Ovary (tissue), 9 donors: ENCODE data around the gene BICDL1. TPM values are rescaled to one million over a fixed set of nuclear protein-coding genes. Genes with fewer than 3 reads are reported as not detected.
"Not testable (repeated sequence)": the region's sequence is repeated elsewhere in the genome, so short reads cannot be mapped to it uniquely, and the experiment has no call there.

ENCODE experiments used
- DNase-seq, 5 donors: peaks; one replicate each; pipeline ENCODE4 v3.0.0-alpha.2; 2019 to 2020
- H3K27ac ChIP-seq, 2 donors: fragments of 200-600 bp; one replicate each; pipeline versions ENCODE4 v1.5.1 to v1.8.0; 2019 to 2022
- H3K27me3 ChIP-seq: fragments of 200-600 bp; one replicate; pipeline ENCODE4 v1.8.0; 2022
- H3K36me3 ChIP-seq: fragments of 200-600 bp; sonication (generic); one replicate; pipeline ENCODE4 v1.5.1; 2019
- H3K4me1 ChIP-seq: one replicate; pipeline ENCODE4 v1.8.1; 2013; ENCODE audit warnings: mild to moderate bottlenecking, moderate library complexity; ENCODE audit not compliant: insufficient read depth
- H3K4me3 ChIP-seq: fragments of 200-600 bp; sonication (generic); one replicate; pipeline ENCODE4 v1.5.1; 2017
- H3K9me3 ChIP-seq, 2 donors: fragments of 200-600 bp in 1 of 2; sonication (generic) in 1 of 2; one replicate each; pipeline versions ENCODE4 v1.5.1 to v1.8.1; 2013 to 2019; ENCODE audit warnings: mild to moderate bottlenecking in 1 of 2, moderate library complexity in 1 of 2
- EP300 ChIP-seq: sonication (generic); formaldehyde crosslinking; IDR thresholded peaks from one replicate; pipeline ENCODE4 v1.6.1; 2017; ENCODE audit warnings: antibody characterized with exemption
- POLR2A ChIP-seq: fragments of 450-650 bp; IDR thresholded peaks from one replicate; pipeline ENCODE4 v1.6.1; 2017; ENCODE audit warnings: antibody characterized with exemption, mild to moderate bottlenecking, moderate library complexity
- WGBS, 3 donors: extraction: QIAGEN DNeasy Blood & Tissue Kit in 1 of 3; methylation state at CpG; one replicate each; pipeline versions ENCODE4 v1.1.5 to v1.1.7; 2013 to 2017; 5-methylcytosine and 5-hydroxymethylcytosine counted together
- intact Hi-C, 4 donors: fragments of 100-400 bp; cut with DNase I; formaldehyde crosslinking; loops; one replicate each; pipeline versions ENCODE4 v1.11.0 to v1.15.1; 2022 to 2023
- polyA plus RNA-seq, 2 donors: library from polyadenylated mRNA; stranded (reverse); fragments of 200-250 nt in 1 of 2; fragments of 350-450 nt in 1 of 2; fragmentation: Illumina TruSeq in 1 of 2; extraction: RNeasy Lipid Tissue Mini Kit (QIAGEN cat#74804) in 1 of 2; gene quantifications; one replicate each; pipeline ENCODE4 v1.2.3, GENCODE V29; 2013 to 2014
- total RNA-seq, 7 donors: library from RNA; depleted of rRNA in 2 of 7; stranded (reverse); fragments of >200 nt in 2 of 7; fragmentation: NEBNext Ultra II Directional in 3 of 7; extraction: Animal tissue kit (Norgen Biotek cat#: 25700) in 3 of 7; gene quantifications; one replicate each; pipeline versions ENCODE4 v1.1.0 to v1.2.4, GENCODE V29; 2016 to 2023
- TF ChIP-seq, protein P1 (sequence below), 3 donors: fragments of 450-650 bp in 2 of 3; fragments of 200-600 bp in 1 of 3; IDR thresholded peaks; one replicate each; pipeline versions ENCODE4 v1.5.1 to v1.8.0; 2016 to 2022; ENCODE audit warnings: antibody characterized with exemption in 3 of 3, mild to moderate bottlenecking in 1 of 3
- donor health status: DM: no; HTN: no; CAD: no; lungs with moderate emphysema.
- donor health status: DM: no; HTN: no; CAD: no.
- donor health status: Bipolar disorder and iron deficiency.
- donor health status: DM: yes; HTN: yes; CAD: no.
- donor health status: DM: no; HTN: no; CAD: no.
- donor health status: DM: yes; HTN: yes; CAD: no.

Gene BICDL1
- total and polyA plus RNA-seq, 9 donors = 0.40 to 147 (median 1.7) TPM

DNA sequence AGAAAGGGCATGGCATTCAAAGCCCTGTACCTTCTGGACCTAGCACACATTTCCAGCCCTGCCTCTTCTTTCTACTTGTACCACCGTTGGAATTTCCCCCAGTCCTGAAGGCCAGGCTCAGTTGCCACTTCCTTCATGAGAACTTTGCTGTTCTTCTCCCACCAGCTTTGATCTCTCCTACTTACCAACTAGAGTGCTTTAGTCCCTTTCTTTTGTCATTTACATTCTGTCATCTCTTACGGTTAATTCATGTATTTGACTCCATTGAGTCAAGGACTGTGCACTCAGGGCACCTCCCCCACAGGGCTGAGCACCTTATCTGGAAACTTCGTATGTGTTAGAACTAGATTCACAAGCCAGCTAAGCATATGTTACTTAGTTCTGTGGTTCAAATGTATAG, 26.3 kb downstream of the BICDL1 start:
- 34 to 40% (median 35%) methylated on average over 3 of the region's 3 CpGs for WGBS, 3 donors
- H3K36me3 ChIP-seq = no peaks in the 10 kb centered on the region
- no peaks in the 10 kb centered on the region for H3K27me3 ChIP-seq
- intact Hi-C loops = no loop called here
- no peak overlapping the region for H3K4me3 ChIP-seq
- H3K27ac ChIP-seq = no peak overlapping the region
- H3K4me1 ChIP-seq = no peaks in the 10 kb centered on the region
- no peak for TF ChIP-seq EP300
- no peak for TF ChIP-seq POLR2A
- DNase-seq = no peak
- H3K9me3 ChIP-seq = no peaks in the 10 kb centered on the region

DNA sequence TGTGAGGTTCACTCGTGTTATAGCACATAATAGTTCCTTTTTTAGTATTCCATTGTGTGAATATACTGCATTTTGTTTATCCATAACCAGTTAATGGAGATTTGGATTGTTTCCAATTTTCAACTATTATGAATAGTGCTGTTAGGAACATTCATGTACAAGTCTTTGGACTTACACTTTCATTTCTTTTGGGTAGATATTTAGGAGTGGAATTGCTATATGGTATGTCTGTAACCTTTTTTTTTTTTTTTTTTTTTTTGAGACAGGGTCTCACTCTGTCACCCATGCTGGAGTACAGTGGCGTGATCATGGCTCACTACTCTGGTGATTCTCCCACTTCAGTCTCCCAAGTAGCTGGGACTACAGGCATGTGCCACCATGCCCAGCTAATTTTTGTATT, 27.2 kb downstream of the BICDL1 start:
- 77 to 84% (median 82%) methylated on average over 2 of the region's 2 CpGs for WGBS, 3 donors
- intact Hi-C loops, DNase-seq, H3K27me3 ChIP-seq, H3K4me3 ChIP-seq, H3K36me3 ChIP-seq, H3K4me1 ChIP-seq, H3K27ac ChIP-seq, H3K9me3 ChIP-seq: not testable (repeated sequence)

DNA sequence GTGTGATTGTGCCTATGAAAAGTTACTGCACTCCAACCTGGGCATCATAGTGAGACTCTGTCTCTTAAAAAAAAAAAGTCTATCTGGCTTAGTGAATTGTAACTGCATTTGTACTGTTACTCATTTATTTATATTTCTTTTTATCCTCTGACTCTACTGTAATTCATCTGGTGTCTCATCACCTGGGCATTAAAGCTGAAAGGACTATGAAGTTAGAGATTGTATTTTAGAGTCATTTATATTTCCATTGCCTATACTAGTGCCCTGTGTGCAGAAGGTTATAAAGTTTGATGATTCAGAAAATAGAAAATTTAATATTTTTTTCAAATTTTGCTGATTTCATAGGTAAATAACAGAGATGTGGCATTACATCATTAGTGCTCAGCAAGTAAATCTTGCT, 30.2 kb downstream of the BICDL1 start:
- DNase-seq = no peak
- H3K4me3 ChIP-seq = no peak overlapping the region
- intact Hi-C loops = no loop called here
- H3K9me3 ChIP-seq = no peaks in the 10 kb centered on the region
- TF ChIP-seq, protein P1, sequence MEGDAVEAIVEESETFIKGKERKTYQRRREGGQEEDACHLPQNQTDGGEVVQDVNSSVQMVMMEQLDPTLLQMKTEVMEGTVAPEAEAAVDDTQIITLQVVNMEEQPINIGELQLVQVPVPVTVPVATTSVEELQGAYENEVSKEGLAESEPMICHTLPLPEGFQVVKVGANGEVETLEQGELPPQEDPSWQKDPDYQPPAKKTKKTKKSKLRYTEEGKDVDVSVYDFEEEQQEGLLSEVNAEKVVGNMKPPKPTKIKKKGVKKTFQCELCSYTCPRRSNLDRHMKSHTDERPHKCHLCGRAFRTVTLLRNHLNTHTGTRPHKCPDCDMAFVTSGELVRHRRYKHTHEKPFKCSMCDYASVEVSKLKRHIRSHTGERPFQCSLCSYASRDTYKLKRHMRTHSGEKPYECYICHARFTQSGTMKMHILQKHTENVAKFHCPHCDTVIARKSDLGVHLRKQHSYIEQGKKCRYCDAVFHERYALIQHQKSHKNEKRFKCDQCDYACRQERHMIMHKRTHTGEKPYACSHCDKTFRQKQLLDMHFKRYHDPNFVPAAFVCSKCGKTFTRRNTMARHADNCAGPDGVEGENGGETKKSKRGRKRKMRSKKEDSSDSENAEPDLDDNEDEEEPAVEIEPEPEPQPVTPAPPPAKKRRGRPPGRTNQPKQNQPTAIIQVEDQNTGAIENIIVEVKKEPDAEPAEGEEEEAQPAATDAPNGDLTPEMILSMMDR (IDR thresholded peaks at IDR 0.05) = no peak
- TF ChIP-seq EP300 = no peak
- no peak for TF ChIP-seq POLR2A
- H3K27me3 ChIP-seq = no peaks in the 10 kb centered on the region
- no peak overlapping the region for H3K27ac ChIP-seq
- H3K4me1 ChIP-seq = no peaks in the 10 kb centered on the region
- H3K36me3 ChIP-seq = no peaks in the 10 kb centered on the region

DNA sequence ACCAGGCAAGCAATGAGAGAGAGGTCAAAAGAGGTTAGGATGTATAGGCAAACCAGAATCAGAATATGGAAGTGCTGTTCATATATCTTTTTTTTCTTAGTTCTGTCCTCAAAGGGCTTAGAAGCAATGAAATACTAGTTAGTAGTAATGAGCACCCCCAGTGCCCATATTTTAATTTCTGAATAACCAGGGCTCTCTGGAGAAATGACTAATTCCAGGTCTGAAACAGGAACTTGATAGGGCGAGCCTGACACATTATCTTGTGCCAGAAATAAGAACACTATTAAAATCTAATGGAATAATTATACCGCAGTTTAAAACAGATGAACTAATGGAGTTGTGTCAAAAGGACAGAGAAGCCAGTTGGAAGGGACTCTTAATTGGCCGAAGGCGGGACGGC, 30.9 kb downstream of the BICDL1 start:
- H3K4me3 ChIP-seq = no peak overlapping the region
- no peak for TF ChIP-seq EP300
- no peak for TF ChIP-seq POLR2A
- TF ChIP-seq, protein P1 (IDR thresholded peaks at IDR 0.05) = no peak

DNA sequence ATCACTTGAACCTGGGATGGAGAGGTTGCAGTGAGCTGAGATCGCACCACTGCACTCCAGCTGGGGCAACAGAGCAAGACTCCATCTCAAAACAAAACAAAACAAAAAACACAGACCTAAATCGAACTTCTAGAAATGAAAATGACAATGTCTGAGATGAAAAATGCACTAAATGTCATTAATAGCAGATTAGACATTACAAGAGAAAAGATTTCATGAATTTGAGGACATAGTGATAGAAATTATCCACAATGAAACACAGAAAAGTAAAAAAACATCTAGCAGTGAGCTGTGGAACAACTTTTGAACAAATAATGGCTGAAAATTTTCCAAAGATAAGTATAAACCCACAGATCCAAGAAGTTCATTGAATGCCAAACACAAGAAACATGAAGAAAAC, 35.2 kb downstream of the BICDL1 start:
- intact Hi-C loops = no loop called here

More for the DNA sequence above, 30.9 kb downstream of the BICDL1 start:
- WGBS, 3 donors = 76 to 89% (median 78%) methylated on average over 5 of the region's 5 CpGs
- no peak for DNase-seq
- Histone ChIP-seq H3K4me1 (no peaks in the 10 kb centered on the region), H3K36me3 (no peaks in the 10 kb centered on the region), H3K27me3 (no peaks in the 10 kb centered on the region), H3K27ac (no peak overlapping the region), H3K9me3 (no peaks in the 10 kb centered on the region)
- intact Hi-C loops = no loop called here

More for the DNA sequence above, 35.2 kb downstream of the BICDL1 start:
- no peak overlapping the region for H3K27ac ChIP-seq
- no peaks in the 10 kb centered on the region for H3K36me3 ChIP-seq
- no peaks in the 10 kb centered on the region for H3K9me3 ChIP-seq
- WGBS, 3 donors = 79 to 88% (median 83%) methylated on average over 2 of the region's 2 CpGs
- no peaks in the 10 kb centered on the region for H3K27me3 ChIP-seq
- DNase-seq = no peak
- H3K4me3 ChIP-seq = no peak overlapping the region
- TF ChIP-seq, protein P1 (IDR thresholded peaks at IDR 0.05) = no peak
- TF ChIP-seq POLR2A = no peak
- no peak for TF ChIP-seq EP300
- H3K4me1 ChIP-seq = no peaks in the 10 kb centered on the region
